H1 (cell line): ENCODE results near the gene KDF1. TPM values are rescaled to one million over a fixed set of nuclear protein-coding genes. Genes with fewer than 3 reads are reported as not detected.

Source experiments
- CTCF ChIA-PET: fragments of 300-600 bp; sonication (Branson Sonifier 250); formaldehyde crosslinking; loops from one replicate; lab custom pipeline; 2021; ENCODE audit not compliant: partially characterized antibody; lab: Charles Lee
- POLR2A ChIA-PET: fragments of 300-600 bp; sonication (Branson Sonifier 250); formaldehyde crosslinking; loops from one replicate; lab custom pipeline; 2021; ENCODE audit warnings: inconsistent platforms; ENCODE audit not compliant: partially characterized antibody; lab: Charles Lee
- DNase-seq, 2 experiments: peaks; one replicate each; pipeline versions ENCODE4 v3.0.0 to v3.0.0-alpha.2; 2010 to 2022; ENCODE audit warnings: low spot score in 2 of 2, low read depth in 1 of 2, mixed read lengths in 1 of 2
- FAIRE-seq: peaks from 2 replicates; lab custom pipeline; 2011; peaks lifted over from hg19 to GRCh38; lab: Jason Lieb, UNC
- H2AFZ ChIP-seq: 2 replicates; pipeline ENCODE4 v1.8.1; 2012; ENCODE audit warnings: low read length, inconsistent platforms
- H2AK5ac ChIP-seq: 2 replicates; pipeline ENCODE4 v1.6.1; 2013; ENCODE audit warnings: low read depth, low read length
- H2BK120ac ChIP-seq: replicated peaks from 2 replicates; pipeline ENCODE3; 2013; ENCODE audit warnings: low read depth, low read length, inconsistent platforms
- H2BK12ac ChIP-seq: 2 replicates; pipeline ENCODE4 v1.6.1; 2013; ENCODE audit warnings: low read depth, low read length
- H2BK15ac ChIP-seq: 2 replicates; pipeline ENCODE4 v1.6.1; 2013; ENCODE audit warnings: low read length
- H2BK20ac ChIP-seq: 2 replicates; pipeline ENCODE4 v1.6.1; 2013; ENCODE audit warnings: low read length
- H2BK5ac ChIP-seq: 2 replicates; pipeline ENCODE4 v1.6.1; 2013; ENCODE audit warnings: low read depth, low read length
- H3K14ac ChIP-seq: 2 replicates; pipeline ENCODE4 v1.6.1; 2013; ENCODE audit warnings: inconsistent platforms; ENCODE audit not compliant: insufficient read length
- H3K18ac ChIP-seq: 2 replicates; pipeline ENCODE4 v1.6.1; 2013; ENCODE audit warnings: low read length; ENCODE audit errors: extremely low read depth
- H3K23ac ChIP-seq: 2 replicates; pipeline ENCODE4 v1.6.1; 2013; ENCODE audit warnings: inconsistent platforms; ENCODE audit not compliant: insufficient read length
- H3K23me2 ChIP-seq: 2 replicates; pipeline ENCODE4 v1.6.1; 2013; ENCODE audit warnings: low read depth, low read length
- H3K27ac ChIP-seq: 2 replicates; pipeline ENCODE4 v1.6.1; 2011; ENCODE audit warnings: low read depth, low read length, inconsistent platforms
- H3K27me3 ChIP-seq, 4 experiments: replicated peaks in 1 of 4; 1 replicate in 1 of 4; 2 replicates in 3 of 4; pipeline versions ENCODE4 v1.6.1 to v1.8.1; 2011 to 2013; ENCODE audit warnings: low read length in 3 of 4, mild to moderate bottlenecking in 3 of 4, inconsistent platforms in 2 of 4, mixed read lengths in 2 of 4, moderate library complexity in 1 of 4; ENCODE audit not compliant: control insufficient read depth in 3 of 4, insufficient read depth in 3 of 4; ENCODE audit errors: extremely low read depth in 1 of 4
- H3K36me3 ChIP-seq, 4 experiments: 2 replicates each; pipeline versions ENCODE4 v1.6.1 to v1.8.1; 2011 to 2013; ENCODE audit warnings: mild to moderate bottlenecking in 4 of 4, low read length in 3 of 4, moderate library complexity in 2 of 4, control low read depth in 1 of 4, inconsistent platforms in 1 of 4; ENCODE audit not compliant: insufficient read depth in 4 of 4, control insufficient read depth in 2 of 4
- H3K4ac ChIP-seq: replicated peaks from 2 replicates; pipeline ENCODE3; 2013; ENCODE audit warnings: low read length, low read depth, mixed read lengths, inconsistent platforms; ENCODE audit not compliant: insufficient read length
- H3K4me1 ChIP-seq, 4 experiments: replicated peaks in 1 of 4; 1 replicate in 1 of 4; 2 replicates in 3 of 4; pipeline versions ENCODE4 v1.6.1 to v1.8.1; 2011 to 2013; ENCODE audit warnings: low read length in 3 of 4, inconsistent platforms in 2 of 4, mixed read lengths in 1 of 4; ENCODE audit not compliant: insufficient read depth in 4 of 4, control insufficient read depth in 3 of 4
- H3K4me2 ChIP-seq, 2 experiments: 2 replicates each; pipeline versions ENCODE4 v1.6.1 to v1.8.1; 2011 to 2013; ENCODE audit warnings: low read depth in 2 of 2, low read length in 2 of 2, control low read depth in 1 of 2, inconsistent platforms in 1 of 2, mild to moderate bottlenecking in 1 of 2; ENCODE audit not compliant: insufficient read depth in 1 of 2
- H3K4me3 ChIP-seq, 4 experiments: fragments of 200-600, 300-600 bp in 1 of 4; sonication (generic), shearing (Covaris generic), sonication (Bioruptor Twin) in 1 of 4; 2 replicates each; pipeline versions ENCODE4 v1.5.1 to v1.8.1; 2011 to 2016; ENCODE audit warnings: low read length in 4 of 4, low read depth in 3 of 4, control low read depth in 2 of 4, inconsistent platforms in 2 of 4, mild to moderate bottlenecking in 2 of 4, mixed read lengths in 1 of 4, moderate library complexity in 1 of 4; ENCODE audit not compliant: insufficient read depth in 2 of 4; ENCODE audit errors: extremely low read depth in 1 of 4
- H3K56ac ChIP-seq: replicated peaks from 2 replicates; pipeline ENCODE3; 2013; ENCODE audit warnings: low read depth, mild to moderate bottlenecking, mixed read lengths, low read length, inconsistent platforms; ENCODE audit not compliant: insufficient read length
- H3K79me1 ChIP-seq: 2 replicates; pipeline ENCODE4 v1.6.1; 2013; ENCODE audit warnings: low read depth, low read length, control low read depth
- H3K79me2 ChIP-seq, 2 experiments: 2 replicates each; pipeline versions ENCODE4 v1.6.1 to v1.8.1; 2012 to 2013; ENCODE audit warnings: low read length in 2 of 2, mild to moderate bottlenecking in 2 of 2, inconsistent platforms in 1 of 2; ENCODE audit not compliant: insufficient read depth in 2 of 2, control insufficient read depth in 1 of 2
- H3K9ac ChIP-seq, 4 experiments: replicated peaks in 1 of 4; 1 replicate in 1 of 4; 2 replicates in 3 of 4; pipeline versions ENCODE4 v1.6.1 to v1.8.1; 2011 to 2013; ENCODE audit warnings: low read depth in 3 of 4, low read length in 3 of 4, control low read depth in 2 of 4, mild to moderate bottlenecking in 2 of 4, moderate library complexity in 2 of 4, inconsistent platforms in 1 of 4; ENCODE audit errors: extremely low read depth in 1 of 4
- H3K9me3 ChIP-seq, 2 experiments: 2 replicates each; pipeline versions ENCODE4 v1.6.1 to v1.8.1; 2012 to 2013; ENCODE audit warnings: mild to moderate bottlenecking in 2 of 2, moderate library complexity in 2 of 2, control low read depth in 1 of 2, inconsistent platforms in 1 of 2, low read depth in 1 of 2, low read length in 1 of 2, mixed read lengths in 1 of 2; ENCODE audit not compliant: insufficient read depth in 2 of 2
- H4K20me1 ChIP-seq, 2 experiments: replicated peaks in 1 of 2; 2 replicates each; pipeline versions ENCODE3 to v1.8.1; 2011 to 2013; ENCODE audit warnings: inconsistent platforms in 2 of 2, low read length in 2 of 2, mild to moderate bottlenecking in 1 of 2; ENCODE audit not compliant: insufficient read depth in 2 of 2, control insufficient read depth in 1 of 2
- H4K5ac ChIP-seq: 2 replicates; pipeline ENCODE4 v1.6.1; 2013; ENCODE audit warnings: low read length, low read depth, mixed read lengths, inconsistent platforms; ENCODE audit not compliant: insufficient read length
- H4K8ac ChIP-seq: 2 replicates; pipeline ENCODE4 v1.8.0; 2013; ENCODE audit warnings: mild to moderate bottlenecking, moderate library complexity, low read length, inconsistent platforms; ENCODE audit not compliant: insufficient read depth; ENCODE audit errors: extremely low read depth
- H4K91ac ChIP-seq: replicated peaks from 2 replicates; pipeline ENCODE3; 2013; ENCODE audit warnings: low read length, mixed read lengths, inconsistent platforms; ENCODE audit not compliant: insufficient read length
- CBX5 ChIP-seq: fragments of 300-800, 300-1000 bp; sonication (generic); IDR thresholded peaks from 2 replicates; pipeline ENCODE4 v1.7.1; 2016; ENCODE audit warnings: antibody characterized with exemption, low read length, low read depth
- CREB1 ChIP-seq: IDR thresholded peaks from 2 replicates; pipeline ENCODE4 v1.6.1; 2012; ENCODE audit warnings: inconsistent platforms
- CTBP2 ChIP-seq: IDR thresholded peaks from 2 replicates; pipeline ENCODE4 v1.7.0; 2011; ENCODE audit warnings: borderline replicate concordance, mild to moderate bottlenecking, moderate library complexity, mixed read lengths, low read length; ENCODE audit not compliant: insufficient read depth, insufficient read length
- NRF1 ChIP-seq: IDR thresholded peaks from 2 replicates; pipeline ENCODE4 v1.6.1; 2011; ENCODE audit warnings: mild to moderate bottlenecking, low read depth, low read length, improper control_type of control experiment
- POLR2AphosphoS5 ChIP-seq: IDR thresholded peaks from 2 replicates; pipeline ENCODE4 v1.6.1; 2011; ENCODE audit warnings: low read depth, low read length
- WGBS, 2 experiments: shearing (Covaris generic) in 1 of 2; methylation state at CpG; one replicate each; pipeline versions ENCODE4 v1.1.6 to v1.1.7; 2013 to 2015; ENCODE audit warnings: low lambda C conversion rate in 2 of 2, mixed read lengths in 2 of 2, inconsistent platforms in 1 of 2, low coverage in 1 of 2, missing lambda C conversion rate in 1 of 2; ENCODE audit not compliant: insufficient replicate concordance in 2 of 2, insufficient coverage in 1 of 2, insufficient read length in 1 of 2; ENCODE audit errors: extremely low coverage in 1 of 2, missing lambda C conversion rate in 1 of 2; 5-methylcytosine and 5-hydroxymethylcytosine counted together
- polyA plus RNA-seq, 7 experiments: library from polyadenylated mRNA; depleted of rRNA in 3 of 7; stranded (reverse) in 5 of 7; unstranded in 2 of 7; fragments of >200 nt in 5 of 7; fragments of 200-250 nt in 2 of 7; gene quantifications; 1 replicate in 5 of 7; 2 replicates in 1 of 7; 4 replicates in 1 of 7; pipeline versions ENCODE4 v1.2.1 to v1.2.3, GENCODE V29; 2011 to 2013; ENCODE audit warnings: missing spikeins in 2 of 7, mixed read lengths in 2 of 7
- total RNA-seq: library from RNA; stranded (reverse); fragmentation: NEBNext Ultra II Directional; extraction: Animal tissue kit (Norgen Biotek cat#: 25700); gene quantifications from 2 replicates; pipeline ENCODE4 v1.2.1, GENCODE V29; 2021

KDF1 gene
- total and polyA plus RNA-seq, 2 of the 8 experiments (the other 6 are each of a cell fraction or from before 2014, with no cell fraction given): 16.9 to 37.5 TPM

DNA sequence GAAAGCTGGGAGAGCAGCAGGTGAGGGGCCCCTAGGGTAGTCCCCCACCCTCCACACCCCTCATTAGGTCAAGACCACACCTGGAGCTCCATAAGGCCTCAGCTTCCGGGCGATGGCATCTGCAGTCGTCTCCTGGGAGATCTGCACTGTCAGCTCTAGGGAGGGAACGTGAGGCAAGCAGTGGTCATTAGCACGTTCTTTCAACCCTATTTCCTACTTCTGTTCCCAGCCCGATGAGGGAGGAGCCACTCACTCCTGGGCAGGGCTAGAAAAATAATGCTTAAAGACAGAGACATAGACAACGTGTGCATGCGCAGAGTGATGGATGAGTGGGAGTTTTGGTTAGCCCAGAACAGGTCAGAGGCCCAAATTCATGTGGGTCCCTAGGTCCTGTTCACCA, 9.7 kb downstream of the KDF1 start:
- Histone ChIP-seq H2AK5ac (no peak overlapping the region), H3K27ac (no peak overlapping the region), H3K79me2 (no peaks in the 10 kb centered on the region), H3K18ac (no peak overlapping the region), H3K4ac (no peak overlapping the region), H3K4me3 (no peak overlapping the region), H3K36me3 (peaks cover 0 to 27% (median 6%) of the 10 kb centered on the region in 4 experiments; a peak in 6 of 8 replicates), H3K23me2 (no peaks in the 10 kb centered on the region), H2BK120ac (no peak overlapping the region), H4K91ac (no peak overlapping the region), H3K27me3 (no peaks in the 10 kb centered on the region), H3K9ac (no peak overlapping the region), H4K8ac (no peak overlapping the region), H3K4me2 (no peak overlapping the region), H2AFZ (no peak overlapping the region), H3K56ac (no peak overlapping the region), H3K9me3 (no peaks in the 10 kb centered on the region), H4K20me1 (peaks cover 0 to 6% of the 10 kb centered on the region in 2 experiments), H3K14ac (no peak overlapping the region), H2BK15ac (no peak overlapping the region), H2BK20ac (no peak overlapping the region), H3K4me1 (no peaks in the 10 kb centered on the region), H4K5ac (no peak overlapping the region), H2BK12ac (no peak overlapping the region), H3K23ac (no peak overlapping the region), H2BK5ac (no peak overlapping the region), H3K79me1 (no peaks in the 10 kb centered on the region)
- no peak for FAIRE-seq
- POLR2A ChIA-PET: interaction anchor here (0.6 to 5.3 kb wide), 11 partner anchors 9 to 362 kb away, joined by 3 to 26 read pairs (median 6); partner anchors contain the start of genes GPATCH3, GPN2 and KDF1
- WGBS, 2 experiments: 95% methylated on average over 8 of the region's 8 CpGs; no CpG with 5 or more reads in 1 of the 2 experiments
- DNase-seq: no peak
- CTCF ChIA-PET: interaction anchor here (0.6 to 1.5 kb wide), 6 partner anchors 9 to 161 kb away, joined by 3 to 4 read pairs (median 3); no protein-coding TSS in a partner anchor
- TF ChIP-seq NRF1: no peak
- TF ChIP-seq CREB1: no peak
- TF ChIP-seq CTBP2: no peak
- TF ChIP-seq CBX5: no peak
- no peak for TF ChIP-seq POLR2AphosphoS5
